H1 (cell line): ENCODE results near the gene CNPY4. TPM values are rescaled to one million over a fixed set of nuclear protein-coding genes. Genes with fewer than 3 reads are reported as not detected.

Experiments used
- CTCF ChIA-PET: fragments of 300-600 bp; sonication (Branson Sonifier 250); formaldehyde crosslinking; loops from one replicate; lab custom pipeline; 2021; ENCODE audit not compliant: partially characterized antibody; lab: Charles Lee
- POLR2A ChIA-PET: fragments of 300-600 bp; sonication (Branson Sonifier 250); formaldehyde crosslinking; loops from one replicate; lab custom pipeline; 2021; ENCODE audit warnings: inconsistent platforms; ENCODE audit not compliant: partially characterized antibody; lab: Charles Lee
- DNase-seq, 2 experiments: peaks; one replicate each; pipeline versions ENCODE4 v3.0.0 to v3.0.0-alpha.2; 2010 to 2022; ENCODE audit warnings: low spot score in 2 of 2, low read depth in 1 of 2, mixed read lengths in 1 of 2
- FAIRE-seq: peaks from 2 replicates; lab custom pipeline; 2011; peaks lifted over from hg19 to GRCh38; lab: Jason Lieb, UNC
- H2AFZ ChIP-seq: 2 replicates; pipeline ENCODE4 v1.8.1; 2012; ENCODE audit warnings: low read length, inconsistent platforms
- H2AK5ac ChIP-seq: 2 replicates; pipeline ENCODE4 v1.6.1; 2013; ENCODE audit warnings: low read depth, low read length
- H2BK120ac ChIP-seq: replicated peaks from 2 replicates; pipeline ENCODE3; 2013; ENCODE audit warnings: low read depth, low read length, inconsistent platforms
- H2BK12ac ChIP-seq: 2 replicates; pipeline ENCODE4 v1.6.1; 2013; ENCODE audit warnings: low read depth, low read length
- H2BK15ac ChIP-seq: 2 replicates; pipeline ENCODE4 v1.6.1; 2013; ENCODE audit warnings: low read length
- H2BK20ac ChIP-seq: 2 replicates; pipeline ENCODE4 v1.6.1; 2013; ENCODE audit warnings: low read length
- H2BK5ac ChIP-seq: 2 replicates; pipeline ENCODE4 v1.6.1; 2013; ENCODE audit warnings: low read depth, low read length
- H3K14ac ChIP-seq: 2 replicates; pipeline ENCODE4 v1.6.1; 2013; ENCODE audit warnings: inconsistent platforms; ENCODE audit not compliant: insufficient read length
- H3K18ac ChIP-seq: 2 replicates; pipeline ENCODE4 v1.6.1; 2013; ENCODE audit warnings: low read length; ENCODE audit errors: extremely low read depth
- H3K23ac ChIP-seq: 2 replicates; pipeline ENCODE4 v1.6.1; 2013; ENCODE audit warnings: inconsistent platforms; ENCODE audit not compliant: insufficient read length
- H3K23me2 ChIP-seq: 2 replicates; pipeline ENCODE4 v1.6.1; 2013; ENCODE audit warnings: low read depth, low read length
- H3K27ac ChIP-seq: 2 replicates; pipeline ENCODE4 v1.6.1; 2011; ENCODE audit warnings: low read depth, low read length, inconsistent platforms
- H3K27me3 ChIP-seq, 4 experiments: replicated peaks in 1 of 4; 1 replicate in 1 of 4; 2 replicates in 3 of 4; pipeline versions ENCODE4 v1.6.1 to v1.8.1; 2011 to 2013; ENCODE audit warnings: low read length in 3 of 4, mild to moderate bottlenecking in 3 of 4, inconsistent platforms in 2 of 4, mixed read lengths in 2 of 4, moderate library complexity in 1 of 4; ENCODE audit not compliant: control insufficient read depth in 3 of 4, insufficient read depth in 3 of 4; ENCODE audit errors: extremely low read depth in 1 of 4
- H3K36me3 ChIP-seq, 4 experiments: 2 replicates each; pipeline versions ENCODE4 v1.6.1 to v1.8.1; 2011 to 2013; ENCODE audit warnings: mild to moderate bottlenecking in 4 of 4, low read length in 3 of 4, moderate library complexity in 2 of 4, control low read depth in 1 of 4, inconsistent platforms in 1 of 4; ENCODE audit not compliant: insufficient read depth in 4 of 4, control insufficient read depth in 2 of 4
- H3K4ac ChIP-seq: replicated peaks from 2 replicates; pipeline ENCODE3; 2013; ENCODE audit warnings: low read length, low read depth, mixed read lengths, inconsistent platforms; ENCODE audit not compliant: insufficient read length
- H3K4me1 ChIP-seq, 4 experiments: replicated peaks in 1 of 4; 1 replicate in 1 of 4; 2 replicates in 3 of 4; pipeline versions ENCODE4 v1.6.1 to v1.8.1; 2011 to 2013; ENCODE audit warnings: low read length in 3 of 4, inconsistent platforms in 2 of 4, mixed read lengths in 1 of 4; ENCODE audit not compliant: insufficient read depth in 4 of 4, control insufficient read depth in 3 of 4
- H3K4me2 ChIP-seq, 2 experiments: 2 replicates each; pipeline versions ENCODE4 v1.6.1 to v1.8.1; 2011 to 2013; ENCODE audit warnings: low read depth in 2 of 2, low read length in 2 of 2, control low read depth in 1 of 2, inconsistent platforms in 1 of 2, mild to moderate bottlenecking in 1 of 2; ENCODE audit not compliant: insufficient read depth in 1 of 2
- H3K4me3 ChIP-seq, 4 experiments: fragments of 200-600, 300-600 bp in 1 of 4; sonication (generic), shearing (Covaris generic), sonication (Bioruptor Twin) in 1 of 4; 2 replicates each; pipeline versions ENCODE4 v1.5.1 to v1.8.1; 2011 to 2016; ENCODE audit warnings: low read length in 4 of 4, low read depth in 3 of 4, control low read depth in 2 of 4, inconsistent platforms in 2 of 4, mild to moderate bottlenecking in 2 of 4, mixed read lengths in 1 of 4, moderate library complexity in 1 of 4; ENCODE audit not compliant: insufficient read depth in 2 of 4; ENCODE audit errors: extremely low read depth in 1 of 4
- H3K56ac ChIP-seq: replicated peaks from 2 replicates; pipeline ENCODE3; 2013; ENCODE audit warnings: low read depth, mild to moderate bottlenecking, mixed read lengths, low read length, inconsistent platforms; ENCODE audit not compliant: insufficient read length
- H3K79me1 ChIP-seq: 2 replicates; pipeline ENCODE4 v1.6.1; 2013; ENCODE audit warnings: low read depth, low read length, control low read depth
- H3K79me2 ChIP-seq, 2 experiments: 2 replicates each; pipeline versions ENCODE4 v1.6.1 to v1.8.1; 2012 to 2013; ENCODE audit warnings: low read length in 2 of 2, mild to moderate bottlenecking in 2 of 2, inconsistent platforms in 1 of 2; ENCODE audit not compliant: insufficient read depth in 2 of 2, control insufficient read depth in 1 of 2
- H3K9ac ChIP-seq, 4 experiments: replicated peaks in 1 of 4; 1 replicate in 1 of 4; 2 replicates in 3 of 4; pipeline versions ENCODE4 v1.6.1 to v1.8.1; 2011 to 2013; ENCODE audit warnings: low read depth in 3 of 4, low read length in 3 of 4, control low read depth in 2 of 4, mild to moderate bottlenecking in 2 of 4, moderate library complexity in 2 of 4, inconsistent platforms in 1 of 4; ENCODE audit errors: extremely low read depth in 1 of 4
- H3K9me3 ChIP-seq, 2 experiments: 2 replicates each; pipeline versions ENCODE4 v1.6.1 to v1.8.1; 2012 to 2013; ENCODE audit warnings: mild to moderate bottlenecking in 2 of 2, moderate library complexity in 2 of 2, control low read depth in 1 of 2, inconsistent platforms in 1 of 2, low read depth in 1 of 2, low read length in 1 of 2, mixed read lengths in 1 of 2; ENCODE audit not compliant: insufficient read depth in 2 of 2
- H4K20me1 ChIP-seq, 2 experiments: replicated peaks in 1 of 2; 2 replicates each; pipeline versions ENCODE3 to v1.8.1; 2011 to 2013; ENCODE audit warnings: inconsistent platforms in 2 of 2, low read length in 2 of 2, mild to moderate bottlenecking in 1 of 2; ENCODE audit not compliant: insufficient read depth in 2 of 2, control insufficient read depth in 1 of 2
- H4K5ac ChIP-seq: 2 replicates; pipeline ENCODE4 v1.6.1; 2013; ENCODE audit warnings: low read length, low read depth, mixed read lengths, inconsistent platforms; ENCODE audit not compliant: insufficient read length
- H4K8ac ChIP-seq: 2 replicates; pipeline ENCODE4 v1.8.0; 2013; ENCODE audit warnings: mild to moderate bottlenecking, moderate library complexity, low read length, inconsistent platforms; ENCODE audit not compliant: insufficient read depth; ENCODE audit errors: extremely low read depth
- H4K91ac ChIP-seq: replicated peaks from 2 replicates; pipeline ENCODE3; 2013; ENCODE audit warnings: low read length, mixed read lengths, inconsistent platforms; ENCODE audit not compliant: insufficient read length
- CHD2 ChIP-seq: IDR thresholded peaks from 2 replicates; pipeline ENCODE4 v1.6.1; 2012; ENCODE audit warnings: low read length, improper control_type of control experiment
- CTBP2 ChIP-seq: IDR thresholded peaks from 2 replicates; pipeline ENCODE4 v1.7.0; 2011; ENCODE audit warnings: borderline replicate concordance, mild to moderate bottlenecking, moderate library complexity, mixed read lengths, low read length; ENCODE audit not compliant: insufficient read depth, insufficient read length
- POLR2A ChIP-seq, 2 experiments: IDR thresholded peaks; 1 replicate in 1 of 2; 2 replicates in 1 of 2; pipeline ENCODE4 v1.6.1; 2011; ENCODE audit warnings: low read depth in 2 of 2, low read length in 2 of 2, mild to moderate bottlenecking in 2 of 2; ENCODE audit errors: control extremely low read depth in 1 of 2
- POLR2AphosphoS5 ChIP-seq: IDR thresholded peaks from 2 replicates; pipeline ENCODE4 v1.6.1; 2011; ENCODE audit warnings: low read depth, low read length
- RFX5 ChIP-seq: IDR thresholded peaks from 2 replicates; pipeline ENCODE4 v1.6.1; 2011; ENCODE audit warnings: low read depth, low read length, improper control_type of control experiment, borderline replicate concordance
- SP2 ChIP-seq: IDR thresholded peaks from 2 replicates; pipeline ENCODE4 v1.6.1; 2012; ENCODE audit warnings: mild to moderate bottlenecking, low read length, inconsistent platforms
- WGBS, 2 experiments: shearing (Covaris generic) in 1 of 2; methylation state at CpG; one replicate each; pipeline versions ENCODE4 v1.1.6 to v1.1.7; 2013 to 2015; ENCODE audit warnings: low lambda C conversion rate in 2 of 2, mixed read lengths in 2 of 2, inconsistent platforms in 1 of 2, low coverage in 1 of 2, missing lambda C conversion rate in 1 of 2; ENCODE audit not compliant: insufficient replicate concordance in 2 of 2, insufficient coverage in 1 of 2, insufficient read length in 1 of 2; ENCODE audit errors: extremely low coverage in 1 of 2, missing lambda C conversion rate in 1 of 2; 5-methylcytosine and 5-hydroxymethylcytosine counted together
- polyA plus RNA-seq, 7 experiments: library from polyadenylated mRNA; depleted of rRNA in 3 of 7; stranded (reverse) in 5 of 7; unstranded in 2 of 7; fragments of >200 nt in 5 of 7; fragments of 200-250 nt in 2 of 7; gene quantifications; 1 replicate in 5 of 7; 2 replicates in 1 of 7; 4 replicates in 1 of 7; pipeline versions ENCODE4 v1.2.1 to v1.2.3, GENCODE V29; 2011 to 2013; ENCODE audit warnings: missing spikeins in 2 of 7, mixed read lengths in 2 of 7
- total RNA-seq: library from RNA; stranded (reverse); fragmentation: NEBNext Ultra II Directional; extraction: Animal tissue kit (Norgen Biotek cat#: 25700); gene quantifications from 2 replicates; pipeline ENCODE4 v1.2.1, GENCODE V29; 2021

The CNPY4 gene
- total and polyA plus RNA-seq, 2 of the 8 experiments (the other 6 are each of a cell fraction or from before 2014, with no cell fraction given), result 10.2 to 15.3 TPM

- peaks cover 26 to 41% of the 10 kb centered on the region in 2 experiments for H4K20me1 ChIP-seq
- no peak for FAIRE-seq
- no peaks in the 10 kb centered on the region for H3K27me3 ChIP-seq
- no peak overlapping the region for H2AK5ac ChIP-seq
- H3K23ac ChIP-seq, result no peak overlapping the region
- H4K91ac ChIP-seq, result no peak overlapping the region
- WGBS, 2 experiments, result 93% methylated on average over 17 of the region's 17 CpGs; no CpG with 5 or more reads in 1 of the 2 experiments
- H3K56ac ChIP-seq, result no peak overlapping the region
- no peak overlapping the region for H3K4me3 ChIP-seq
- H2BK120ac ChIP-seq, result no peak overlapping the region
- no peak overlapping the region for H2BK5ac ChIP-seq
- H3K9me3 ChIP-seq, result no peaks in the 10 kb centered on the region
- peaks cover 0 to 8% (median 3%) of the 10 kb centered on the region in 4 experiments; a peak in 3 of 7 replicates for H3K4me1 ChIP-seq
- DNase-seq, result no peak
- H3K18ac ChIP-seq, result no peak overlapping the region
- H3K4me2 ChIP-seq, result no peak overlapping the region
- no peak overlapping the region for H3K9ac ChIP-seq
- no peak overlapping the region for H3K4ac ChIP-seq
- no peaks in the 10 kb centered on the region; the same call in 1 of the 2 replicates for H3K23me2 ChIP-seq
- H3K79me1 ChIP-seq, result peaks cover 17% of the 10 kb centered on the region
- H2BK15ac ChIP-seq, result no peak overlapping the region
- H3K79me2 ChIP-seq, result peaks cover 9 to 45% of the 10 kb centered on the region in 2 experiments
- H4K8ac ChIP-seq, result no peak overlapping the region; the same call in 1 of the 2 replicates
- no peak overlapping the region for H2BK20ac ChIP-seq
- no peak overlapping the region for H3K27ac ChIP-seq
- ChIA-PET POLR2A (interaction anchor here (0.7 to 19.5 kb wide), 21 partner anchors 11 to 106 kb away, joined by 3 to 722 read pairs (median 4); partner anchors contain the start of genes AP4M1, CNPY4, COPS6 and LAMTOR4), CTCF (interaction anchor here (1.5 kb wide), 2 partner anchors 8 to 38 kb away, joined by 3 to 6 read pairs; no protein-coding TSS in a partner anchor)
- no peak overlapping the region for H2AFZ ChIP-seq
- no peak for TF ChIP-seq CHD2
- TF ChIP-seq POLR2A (IDR thresholded peaks at IDR 0.05; ENCODE audit: control extremely low read depth in 1 of 2, low read depth in 2 of 2, low read length in 2 of 2), result peak; percentile 1 to 62; a peak in 1 of 3 replicates
- peak; percentile 29; the same call in 1 of the 2 replicates for TF ChIP-seq POLR2AphosphoS5
- TF ChIP-seq RFX5, result no peak
- no peak for TF ChIP-seq SP2
- TF ChIP-seq CTBP2, result no peak
- H4K5ac ChIP-seq, result no peak overlapping the region
- H3K14ac ChIP-seq, result no peak overlapping the region
- H3K36me3 ChIP-seq, result peaks cover 84 to 91% (median 86%) of the 10 kb centered on the region in 4 experiments
- no peak overlapping the region for H2BK12ac ChIP-seq
Measured at GRCh38 chr7:100095704-100096103, 23.7 kb upstream of the CNPY4 start.
